Erythroblast (primary cell): ENCODE data around the gene SLC25A44.

Experiments
- GATA1 ChIP-seq: IDR thresholded peaks from 2 replicates; pipeline ENCODE4 v1.6.1; 2011; ENCODE audit warnings: low read depth, mild to moderate bottlenecking, control low read depth, low read length, moderate library complexity
- POLR2A ChIP-seq: IDR thresholded peaks from 2 replicates; pipeline ENCODE4 v1.6.1; 2011; ENCODE audit warnings: mild to moderate bottlenecking, low read length

GRCh38 chr1:156228501-156228900 is 34.6 kb downstream of the SLC25A44 start:
- TF ChIP-seq POLR2A, result no peak
- TF ChIP-seq GATA1, result no peak
